GM21526 (cell line): ENCODE results near the gene KLHDC3.

ENCODE experiments used
- ATAC-seq: cut with Tn5 transposase; IDR thresholded peaks from one replicate; pipeline ENCODE4 v1.9.1; 2021; ENCODE audit warnings: moderate library complexity; ENCODE audit not compliant: unreplicated experiment, low FRiP score

Gene KLHDC3

DNA sequence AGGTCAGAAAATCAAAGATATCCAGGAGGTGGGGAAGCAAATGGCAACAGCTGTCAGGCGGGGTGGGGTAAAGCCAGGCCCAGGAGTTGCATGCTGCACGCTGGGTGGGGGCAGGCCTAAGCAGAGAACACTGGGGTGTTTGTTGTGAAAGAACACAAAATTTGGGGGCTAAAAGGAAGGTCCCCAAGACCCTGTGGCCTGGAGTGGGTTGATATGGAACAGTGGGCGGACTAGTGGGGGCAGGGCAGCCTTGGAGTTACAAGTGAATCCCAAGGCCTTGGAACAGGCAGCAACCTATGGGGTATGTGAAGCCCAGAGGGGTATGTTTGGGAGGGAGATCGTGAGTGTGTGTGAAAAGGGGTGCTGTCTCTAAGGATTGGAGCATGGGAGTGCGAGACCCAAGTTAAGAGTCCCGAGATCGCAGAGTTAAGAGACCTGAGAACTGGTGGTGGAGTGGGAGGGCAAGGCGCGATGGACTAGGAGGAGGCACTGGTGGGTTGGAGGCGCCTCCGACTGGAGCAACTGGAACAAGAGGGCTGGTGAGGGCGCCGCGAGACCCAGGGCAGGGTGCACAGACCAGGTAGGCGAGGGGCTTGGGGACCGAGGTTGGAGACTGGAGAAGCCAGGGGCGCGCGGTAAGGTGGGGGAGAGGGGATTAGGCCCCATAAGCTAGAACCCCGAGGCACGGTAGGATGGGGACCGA lies 38.9 kb downstream of the KLHDC3 start:
- peak; percentile 7 for ATAC-seq

DNA sequence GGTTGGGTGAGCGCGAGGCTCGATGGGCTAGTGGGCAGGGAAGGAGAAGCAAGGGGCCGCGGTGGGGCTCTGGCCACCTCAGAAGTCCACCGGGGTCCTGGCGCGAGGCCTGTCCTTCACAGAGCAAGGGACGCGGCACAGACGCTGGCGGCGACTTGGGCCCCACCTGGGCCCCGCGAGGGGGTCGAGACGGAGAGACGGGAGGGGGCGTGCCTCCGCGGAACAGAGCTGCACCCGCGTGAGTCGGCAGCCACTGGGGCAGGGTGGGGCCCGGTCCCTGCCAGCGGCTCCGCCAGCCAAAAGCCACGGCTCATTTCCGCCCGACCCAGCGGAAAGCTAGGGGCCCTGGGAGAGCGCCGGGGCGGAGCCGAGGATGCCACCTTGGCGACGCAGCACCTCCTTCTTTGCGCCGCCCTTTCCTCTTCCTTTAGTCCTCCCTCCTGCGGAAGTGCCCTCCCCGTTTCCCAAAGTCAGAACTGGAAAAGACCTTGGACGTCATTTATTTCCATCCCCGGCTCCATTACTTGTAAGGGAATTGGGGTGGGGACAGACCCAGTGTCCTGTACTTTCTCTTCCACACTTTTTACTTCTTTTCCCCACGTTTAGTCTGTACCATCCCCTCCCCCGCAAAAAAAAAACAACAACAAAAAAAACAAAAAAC lies 39.6 kb downstream of the KLHDC3 start, which contains the start of gene CUL7:
Gene CUL7 (minus strand): TSS at position 307 of the 661 bp plus-strand sequence. CDS start 1,063 bp downstream, outside the sequence.
- peak; percentile 74 for ATAC-seq

- no peak for ATAC-seq
These were observed 40.3 kb downstream of the KLHDC3 start for GRCh38 chr6:43054206-43054943.

GRCh38 chr6:43055966-43056365 lies 41.9 kb downstream of the KLHDC3 start:
- ATAC-seq, result no peak

DNA sequence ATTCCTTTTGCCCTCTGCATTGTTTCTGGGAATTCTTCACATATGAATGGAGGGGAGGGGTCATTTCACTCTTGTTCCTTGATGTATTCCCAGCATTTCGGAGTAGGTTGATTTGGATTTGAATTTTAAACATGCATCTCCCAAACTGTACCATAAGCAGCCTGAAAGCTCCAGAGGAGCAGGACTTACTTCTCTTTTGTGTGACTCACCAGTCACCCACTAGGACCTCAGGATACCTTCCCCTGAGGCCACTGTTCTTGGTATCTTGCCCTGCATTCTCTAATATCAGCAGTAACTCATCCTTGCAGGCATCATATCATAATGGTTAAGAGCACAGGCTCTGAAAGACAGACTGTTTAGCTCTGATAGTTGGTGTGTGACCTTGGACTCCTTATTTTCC lies 44.5 kb downstream of the KLHDC3 start:
- no peak for ATAC-seq

GRCh38 chr6:43059168-43060033 lies 45.4 kb downstream of the KLHDC3 start, which contains the start of the genes KLC4 and MRPL2:
KLC4 (plus strand) TSS chr6:43059631; CDS start chr6:43061336, 1,705 bp downstream.
MRPL2 (minus strand) TSS chr6:43059434; CDS start chr6:43059381, 53 bp downstream.
- peak; percentile 76 for ATAC-seq

DNA sequence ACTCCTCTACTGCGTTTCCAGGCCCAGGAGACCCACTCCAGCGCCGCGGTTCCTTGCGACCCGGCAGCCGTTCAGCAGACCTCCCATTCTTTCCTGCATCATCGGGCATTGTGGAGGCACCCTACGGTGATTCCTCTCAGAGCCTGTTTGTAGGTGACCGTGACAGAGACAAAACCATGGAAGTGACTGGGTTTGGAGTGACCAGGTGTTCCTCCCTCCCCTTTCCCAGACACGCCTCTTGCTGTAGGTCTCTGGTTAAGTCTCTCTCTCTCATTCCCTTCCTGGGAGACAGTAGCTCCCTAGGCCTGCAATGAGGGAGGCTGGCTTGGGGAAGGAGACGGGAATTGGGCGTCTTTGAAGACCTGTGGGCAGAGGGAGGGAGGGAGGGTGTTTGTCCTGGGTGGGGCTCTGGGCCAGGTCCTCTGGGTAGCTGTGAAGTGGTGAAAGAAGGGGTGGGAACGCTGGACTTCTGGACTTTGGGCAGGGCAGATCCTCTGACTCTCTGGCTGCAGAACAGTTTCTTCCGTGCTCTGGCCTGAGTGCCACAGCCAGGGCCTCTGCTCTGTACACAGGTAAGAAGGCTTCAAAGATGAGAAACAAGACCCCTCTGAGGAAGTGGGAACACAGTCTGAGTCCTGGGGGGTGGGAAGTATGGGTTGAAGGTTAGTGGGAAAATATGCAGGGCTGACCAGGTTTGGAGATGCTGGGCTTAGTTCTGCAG lies 46.1 kb downstream of the KLHDC3 start:
- ATAC-seq, result no peak

DNA sequence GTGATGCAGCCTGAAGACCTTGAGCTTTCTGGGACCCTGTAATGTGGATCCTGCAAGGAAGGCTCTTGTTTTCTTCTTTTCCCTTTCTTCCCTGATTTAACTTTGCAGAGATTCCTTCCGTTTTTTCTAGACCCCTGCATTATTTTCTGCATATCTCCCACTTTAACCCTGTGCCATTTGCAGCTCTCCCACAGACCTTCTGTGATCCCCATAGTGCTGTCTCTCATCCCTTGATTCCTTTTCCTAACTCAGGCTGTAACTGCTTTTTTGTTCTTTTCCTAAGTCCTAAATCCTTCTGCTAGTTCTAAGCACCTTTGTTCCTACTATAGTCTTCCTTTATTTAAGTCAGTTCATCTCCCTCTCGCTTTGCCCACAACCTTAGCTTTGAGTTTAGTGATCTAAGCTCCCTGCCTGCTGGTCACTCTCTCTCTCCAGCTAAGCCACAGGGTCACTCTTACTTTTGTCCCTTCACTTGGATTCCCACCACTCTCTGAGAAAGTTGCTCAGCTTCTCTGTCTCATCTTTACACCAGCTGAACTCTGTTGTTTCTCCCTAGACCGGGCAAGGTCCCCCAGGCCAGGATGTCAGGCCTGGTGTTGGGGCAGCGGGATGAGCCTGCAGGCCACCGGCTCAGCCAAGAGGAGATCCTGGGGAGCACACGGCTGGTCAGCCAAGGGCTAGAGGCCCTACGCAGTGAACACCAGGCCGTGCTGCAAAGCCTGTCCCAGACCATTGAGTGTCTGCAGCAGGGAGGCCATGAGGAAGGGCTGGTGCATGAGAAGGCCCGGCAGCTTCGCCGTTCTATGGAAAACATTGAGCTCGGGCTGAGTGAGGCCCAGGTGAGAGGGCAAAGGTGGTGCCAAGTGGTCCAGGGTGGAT lies 46.9 kb downstream of the KLHDC3 start:
- ATAC-seq, result no peak

DNA sequence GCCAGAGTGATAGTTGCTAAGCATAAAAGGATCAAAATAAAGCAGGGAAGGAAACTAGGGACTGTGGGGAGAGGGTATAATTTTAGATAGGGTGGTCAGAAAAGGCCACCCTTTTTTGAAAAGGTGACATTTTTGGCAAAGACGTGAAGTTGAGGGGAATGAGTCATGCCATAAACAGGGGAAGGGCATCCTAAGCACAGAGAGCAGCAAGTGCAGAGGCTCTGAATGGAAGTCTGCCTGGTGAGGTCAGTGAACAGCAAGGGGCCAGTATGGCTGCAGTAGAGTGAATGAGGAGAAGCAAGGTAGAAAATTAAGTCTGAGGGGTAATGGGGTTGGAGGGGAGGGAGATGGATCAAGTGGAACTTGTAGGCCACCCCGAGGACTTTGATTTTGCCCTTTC lies 47.8 kb downstream of the KLHDC3 start:
- no peak for ATAC-seq

- ATAC-seq, result no peak
These were observed 48.8 kb downstream of the KLHDC3 start for GRCh38 chr6:43062818-43063217.

DNA sequence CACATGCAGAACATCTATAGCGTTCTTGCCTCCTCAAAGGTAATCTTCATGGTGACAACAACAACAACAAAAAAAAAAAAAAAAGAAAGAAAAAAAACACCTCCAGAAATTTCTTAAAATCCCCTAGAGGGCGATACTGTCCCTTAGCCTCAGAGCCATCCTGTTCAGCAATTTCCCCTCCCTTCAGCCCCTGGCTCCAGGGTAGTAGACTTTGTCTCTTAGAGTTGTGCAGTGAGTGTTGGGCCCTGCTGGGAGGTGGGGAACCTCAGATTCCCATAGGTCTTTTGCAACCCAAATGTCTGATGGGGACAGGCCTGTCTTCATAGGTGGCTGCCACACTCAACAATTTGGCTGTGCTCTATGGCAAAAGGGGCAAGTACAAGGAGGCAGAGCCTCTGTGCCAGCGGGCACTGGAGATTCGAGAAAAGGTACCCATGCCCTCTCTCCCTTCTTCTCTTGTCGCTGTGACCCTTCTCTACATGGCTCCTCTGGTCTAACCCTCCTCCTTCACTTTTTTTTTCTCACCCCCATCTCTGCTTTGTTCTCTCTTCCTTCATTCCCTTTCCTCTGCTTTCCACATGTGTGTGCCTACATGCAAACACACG lies 56.1 kb downstream of the KLHDC3 start:
- no peak for ATAC-seq
